ENCODE results near the gene ANKRD1. TPM values are rescaled to one million over a fixed set of nuclear protein-coding genes. Genes with fewer than 3 reads are reported as not detected.

The ANKRD1 gene
- total and polyA plus RNA-seq, 2 of the 8 experiments (the other 6 are each of a cell fraction or from before 2014, with no cell fraction given) = 0.03 TPM; not detected in 1

DNA sequence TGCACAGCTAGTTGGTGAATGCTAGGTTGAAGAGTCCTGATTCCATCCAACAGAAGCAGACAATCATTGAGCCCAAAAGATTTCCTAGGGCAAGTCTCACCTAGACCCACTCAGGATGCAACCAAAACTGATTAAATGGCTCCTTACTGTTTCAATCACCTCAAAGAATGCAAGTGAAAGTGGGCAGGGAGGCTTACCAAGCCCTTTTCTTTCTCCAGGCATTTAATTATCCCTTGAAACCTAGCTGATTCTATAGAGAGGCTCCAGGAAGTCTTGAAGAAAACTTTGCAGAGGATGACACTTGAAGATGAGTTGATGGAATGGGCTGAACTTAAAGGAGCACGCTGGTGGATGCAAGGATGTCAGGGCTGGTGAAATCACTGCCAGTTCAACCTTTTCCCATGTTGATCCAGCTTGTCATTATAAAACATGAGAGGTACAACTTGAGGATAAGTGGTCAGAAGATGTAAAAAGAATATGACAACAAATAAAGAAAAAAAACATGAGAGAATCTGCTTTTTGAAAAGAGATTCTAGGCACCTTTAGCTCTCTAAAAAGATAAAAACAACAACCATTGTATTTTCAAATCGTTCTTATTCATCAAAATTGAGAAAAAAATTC is 2.3 kb upstream of the ANKRD1 start:
- H3K23ac ChIP-seq (ENCODE audit: insufficient read length) = no peak overlapping the region
- no peak overlapping the region for H2AFZ ChIP-seq (ENCODE audit: low read length)
- no peak overlapping the region for H3K18ac ChIP-seq (ENCODE audit: extremely low read depth, low read length)
- H3K27ac ChIP-seq (ENCODE audit: low read depth, low read length) = no peak overlapping the region
- H3K4ac ChIP-seq (replicated peaks; ENCODE audit: insufficient read length, low read depth, low read length) = no peak overlapping the region
- H3K4me1 ChIP-seq (replicated peaks in 1 of 4; ENCODE audit: control insufficient read depth in 3 of 4, insufficient read depth in 4 of 4, low read length in 3 of 4) = peaks cover 0 to 3% (median 2%) of the 10 kb centered on the region in 4 experiments; a peak in 3 of 7 replicates
- H3K36me3 ChIP-seq (ENCODE audit: control insufficient read depth in 2 of 4, insufficient read depth in 4 of 4, low read length in 3 of 4) = no peaks in the 10 kb centered on the region; a peak in 2 of 8 replicates
- H2BK20ac ChIP-seq (ENCODE audit: low read length) = no peak overlapping the region
- no peak overlapping the region for H3K9ac ChIP-seq (replicated peaks in 1 of 4; ENCODE audit: extremely low read depth in 1 of 4, low read depth in 3 of 4, low read length in 3 of 4)
- CTCF ChIA-PET (ENCODE audit: partially characterized antibody) = interaction anchor here (1.1 to 5.4 kb wide), 2 partner anchors 11 to 83 kb away, joined by 6 to 37 read pairs; no protein-coding TSS in a partner anchor
- TF ChIP-seq SUZ12 (IDR thresholded peaks at IDR 0.05; ENCODE audit: low read length) (peak; percentile 54; the same call in 1 of the 2 replicates), PHF8 (conservative IDR thresholded peaks at IDR 0.05; ENCODE audit: low read depth, low read length) (no peak), EZH2 (IDR thresholded peaks at IDR 0.05; ENCODE audit: low read depth, low read length, severe bottlenecking) (peak; percentile 63)
- DNase-seq (ENCODE audit: low read depth in 1 of 2, low spot score in 2 of 2) = no peak
- no peak overlapping the region for H4K5ac ChIP-seq (ENCODE audit: insufficient read length, low read depth, low read length)
- no peak overlapping the region for H4K8ac ChIP-seq (ENCODE audit: extremely low read depth, insufficient read depth, low read length)
- no peaks in the 10 kb centered on the region for H3K79me1 ChIP-seq (ENCODE audit: low read depth, low read length)
- H2BK12ac ChIP-seq (ENCODE audit: low read depth, low read length) = no peak overlapping the region
- no peak overlapping the region for H4K91ac ChIP-seq (replicated peaks; ENCODE audit: insufficient read length, low read length)
- no peak overlapping the region for H3K14ac ChIP-seq (ENCODE audit: insufficient read length)
- H3K27me3 ChIP-seq (replicated peaks in 1 of 4; ENCODE audit: control insufficient read depth in 3 of 4, extremely low read depth in 1 of 4, insufficient read depth in 3 of 4, low read length in 3 of 4) = peaks cover 90 to 98% (median 97%) of the 10 kb centered on the region in 4 experiments
- H2BK15ac ChIP-seq (ENCODE audit: low read length) = no peak overlapping the region
- H3K79me2 ChIP-seq (ENCODE audit: control insufficient read depth in 1 of 2, insufficient read depth in 2 of 2, low read length in 2 of 2) = no peaks in the 10 kb centered on the region
- no peak overlapping the region for H2BK5ac ChIP-seq (ENCODE audit: low read depth, low read length)
- H3K23me2 ChIP-seq (ENCODE audit: low read depth, low read length) = no peaks in the 10 kb centered on the region; the same call in 1 of the 2 replicates
- WGBS, 2 experiments (ENCODE audit: extremely low coverage in 1 of 2, insufficient coverage in 1 of 2, insufficient read length in 1 of 2, insufficient replicate concordance in 2 of 2, low coverage in 1 of 2, low lambda C conversion rate in 2 of 2, missing lambda C conversion rate in 1 of 2) = 57% methylated on average over 2 of the region's 2 CpGs; no CpG with 5 or more reads in 1 of the 2 experiments
- no peak overlapping the region for H3K4me3 ChIP-seq (ENCODE audit: extremely low read depth in 1 of 4, insufficient read depth in 2 of 4, low read depth in 3 of 4, low read length in 4 of 4)
- H3K56ac ChIP-seq (replicated peaks; ENCODE audit: insufficient read length, low read depth, low read length) = no peak overlapping the region
- H3K4me2 ChIP-seq (ENCODE audit: insufficient read depth in 1 of 2, low read depth in 2 of 2, low read length in 2 of 2) = no peak overlapping the region
- no peak overlapping the region for H2BK120ac ChIP-seq (replicated peaks; ENCODE audit: low read depth, low read length)
- peaks cover 21 to 22% of the 10 kb centered on the region in 2 experiments for H4K20me1 ChIP-seq (replicated peaks in 1 of 2; ENCODE audit: control insufficient read depth in 1 of 2, insufficient read depth in 2 of 2, low read length in 2 of 2)
- POLR2A ChIA-PET (ENCODE audit: partially characterized antibody) = interaction anchor here (0.6 kb wide), 1 partner anchor 12 kb away, joined by 3 read pairs; no protein-coding TSS in a partner anchor
- no peak overlapping the region for H2AK5ac ChIP-seq (ENCODE audit: low read depth, low read length)
- no peak for FAIRE-seq
- no peaks in the 10 kb centered on the region for H3K9me3 ChIP-seq (ENCODE audit: insufficient read depth in 2 of 2, low read depth in 1 of 2, low read length in 1 of 2)
